H9 (cell line): Measurements from ENCODE around the gene TLE5. TPM values are rescaled to one million over a fixed set of nuclear protein-coding genes. Genes with fewer than 3 reads are reported as not detected.

Experiments
- DNase-seq: peaks from one replicate; pipeline ENCODE4 v3.0.0-alpha.2; 2017
- H2AFZ ChIP-seq: one replicate; pipeline ENCODE4 v1.6.1; 2013; ENCODE audit warnings: mild to moderate bottlenecking, low read length, control low read depth, moderate library complexity
- H2AK5ac ChIP-seq: 2 replicates; pipeline ENCODE4 v1.6.1; 2013; ENCODE audit warnings: low read length, control low read depth, mixed read lengths; ENCODE audit not compliant: insufficient read length
- H2BK120ac ChIP-seq: one replicate; pipeline ENCODE4 v1.6.1; 2013; ENCODE audit warnings: low read depth, mild to moderate bottlenecking, low read length, control low read depth, inconsistent platforms; ENCODE audit not compliant: poor library complexity, severe bottlenecking
- H2BK12ac ChIP-seq: 2 replicates; pipeline ENCODE4 v1.6.1; 2013; ENCODE audit warnings: low read length, control low read depth, mixed read lengths, low read depth; ENCODE audit not compliant: insufficient read length
- H2BK15ac ChIP-seq: 2 replicates; pipeline ENCODE4 v1.6.1; 2013; ENCODE audit warnings: low read depth, low read length, control low read depth
- H2BK20ac ChIP-seq: one replicate; pipeline ENCODE4 v1.6.1; 2013; ENCODE audit warnings: low read depth, mild to moderate bottlenecking, low read length, control low read depth, inconsistent platforms; ENCODE audit not compliant: poor library complexity, severe bottlenecking
- H2BK5ac ChIP-seq: 2 replicates; pipeline ENCODE4 v1.6.1; 2013; ENCODE audit warnings: low read length, control low read depth, mixed read lengths; ENCODE audit not compliant: insufficient read length
- H3K14ac ChIP-seq: 2 replicates; pipeline ENCODE4 v1.6.1; 2013; ENCODE audit warnings: low read length, control low read depth; ENCODE audit not compliant: insufficient read depth
- H3K18ac ChIP-seq: 2 replicates; pipeline ENCODE4 v1.6.1; 2013; ENCODE audit warnings: low read depth, mild to moderate bottlenecking, mixed read lengths, low read length, control low read depth; ENCODE audit not compliant: insufficient read length
- H3K23ac ChIP-seq: 2 replicates; pipeline ENCODE4 v1.6.1; 2013; ENCODE audit warnings: low read length, control low read depth, mixed read lengths, low read depth; ENCODE audit not compliant: insufficient read length
- H3K23me2 ChIP-seq: 2 replicates; pipeline ENCODE4 v1.6.1; 2013; ENCODE audit warnings: low read depth, mild to moderate bottlenecking, mixed read lengths, low read length, control low read depth; ENCODE audit not compliant: insufficient read length, poor library complexity, severe bottlenecking
- H3K27ac ChIP-seq: 2 replicates; pipeline ENCODE4 v1.5.1; 2013; ENCODE audit warnings: low read length, control low read depth, mixed read lengths, low read depth; ENCODE audit not compliant: insufficient read length
- H3K27me3 ChIP-seq: 2 replicates; pipeline ENCODE4 v1.6.1; 2013; ENCODE audit warnings: low read length, control low read depth, inconsistent platforms; ENCODE audit not compliant: insufficient read depth
- H3K4ac ChIP-seq: 2 replicates; pipeline ENCODE4 v1.6.1; 2013; ENCODE audit warnings: low read depth, mild to moderate bottlenecking, control low read depth, inconsistent platforms, low read length, moderate library complexity
- H3K4me1 ChIP-seq: 2 replicates; pipeline ENCODE4 v1.6.1; 2013; ENCODE audit warnings: low read length, control low read depth, inconsistent platforms; ENCODE audit not compliant: insufficient read depth
- H3K4me2 ChIP-seq: 2 replicates; pipeline ENCODE4 v1.6.1; 2013; ENCODE audit warnings: low read length, control low read depth, mixed read lengths; ENCODE audit not compliant: insufficient read length, insufficient read depth
- H3K56ac ChIP-seq: 2 replicates; pipeline ENCODE4 v1.6.1; 2013; ENCODE audit warnings: low read depth, mild to moderate bottlenecking, mixed read lengths, low read length, control low read depth; ENCODE audit not compliant: insufficient read length
- H3K79me1 ChIP-seq: 2 replicates; pipeline ENCODE4 v1.6.1; 2013; ENCODE audit warnings: low read depth, mild to moderate bottlenecking, moderate library complexity, low read length, control low read depth, inconsistent platforms; ENCODE audit not compliant: insufficient read depth, poor library complexity, severe bottlenecking
- H3K79me2 ChIP-seq: 2 replicates; pipeline ENCODE4 v1.6.1; 2013; ENCODE audit warnings: low read length, control low read depth, inconsistent platforms; ENCODE audit not compliant: insufficient read depth
- H3K9ac ChIP-seq: 2 replicates; pipeline ENCODE4 v1.6.1; 2013; ENCODE audit warnings: low read length, control low read depth, mixed read lengths; ENCODE audit not compliant: insufficient read length; ENCODE audit errors: extremely low read depth
- H3K9me3 ChIP-seq: one replicate; pipeline ENCODE4 v1.6.1; 2013; ENCODE audit warnings: low read depth, low read length, inconsistent platforms; ENCODE audit not compliant: control insufficient read depth
- H3T11ph ChIP-seq: one replicate; pipeline ENCODE4 v1.6.1; 2013; ENCODE audit warnings: mild to moderate bottlenecking, low read length, control low read depth, inconsistent platforms
- H4K20me1 ChIP-seq: one replicate; pipeline ENCODE4 v1.6.1; 2013; ENCODE audit not compliant: control insufficient read depth, insufficient read length, insufficient read depth
- H4K5ac ChIP-seq: 2 replicates; pipeline ENCODE4 v1.6.1; 2013; ENCODE audit warnings: low read depth, mild to moderate bottlenecking, mixed read lengths, low read length, control low read depth; ENCODE audit not compliant: insufficient read length
- H4K8ac ChIP-seq: replicated peaks from 2 replicates; pipeline ENCODE4 v1.6.1; 2013; ENCODE audit warnings: low read length, control low read depth, mixed read lengths, low read depth; ENCODE audit not compliant: insufficient read length
- H4K91ac ChIP-seq: 2 replicates; pipeline ENCODE4 v1.6.1; 2013; ENCODE audit warnings: low read depth, mild to moderate bottlenecking, moderate library complexity, mixed read lengths, low read length, control low read depth; ENCODE audit not compliant: insufficient read length
- H3K27ac Mint-ChIP-seq, 3 experiments: 2 replicates in 2 of 3; 3 replicates in 1 of 3; pipeline ENCODE4 v1.8.0; 2020 to 2021; ENCODE audit warnings: mixed read lengths in 3 of 3, mild to moderate bottlenecking in 1 of 3, moderate library complexity in 1 of 3
- H3K27me3 Mint-ChIP-seq: 2 replicates; pipeline ENCODE4 v1.8.0; 2021; ENCODE audit warnings: low read depth, mild to moderate bottlenecking, moderate library complexity, mixed read lengths
- H3K36me3 Mint-ChIP-seq, 3 experiments: 2 replicates in 2 of 3; 3 replicates in 1 of 3; pipeline ENCODE4 v1.8.0; 2020 to 2021; ENCODE audit warnings: low read depth in 3 of 3, mixed read lengths in 3 of 3; ENCODE audit not compliant: insufficient read depth in 1 of 3
- H3K4me1 Mint-ChIP-seq, 2 experiments: 2 replicates each; pipeline ENCODE4 v1.8.0; 2020; ENCODE audit warnings: mixed read lengths in 2 of 2
- H3K4me3 Mint-ChIP-seq, 2 experiments: 2 replicates in 1 of 2; 3 replicates in 1 of 2; pipeline ENCODE4 v1.8.0; 2020 to 2021; ENCODE audit warnings: mild to moderate bottlenecking in 2 of 2, mixed read lengths in 2 of 2, moderate library complexity in 1 of 2
- H3K9me3 Mint-ChIP-seq, 2 experiments: 2 replicates in 1 of 2; 3 replicates in 1 of 2; pipeline ENCODE4 v1.8.0; 2020; ENCODE audit warnings: mild to moderate bottlenecking in 2 of 2, mixed read lengths in 2 of 2, moderate library complexity in 1 of 2
- WGBS: extraction: QIAGEN DNeasy Blood & Tissue Kit; methylation state at CpG from one replicate; pipeline ENCODE4 v1.1.7; 2013; ENCODE audit warnings: missing lambda C conversion rate, low lambda C conversion rate, mixed read lengths; ENCODE audit not compliant: insufficient read length; ENCODE audit errors: extremely low coverage; 5-methylcytosine and 5-hydroxymethylcytosine counted together
- total RNA-seq: library from RNA; stranded (reverse); gene quantifications from 2 replicates; pipeline ENCODE4 v1.2.1, GENCODE V29; 2021
- TF ChIP-seq, protein P1 (sequence below): fragments of 200-600 bp; sonication (generic); conservative IDR thresholded peaks from 3 replicates; pipeline ENCODE4 v1.8.0; 2021; ENCODE audit warnings: antibody characterized with exemption, mild to moderate bottlenecking

Gene TLE5
- total RNA-seq, 1 experiment from 2014 or later: 221 TPM

DNA sequence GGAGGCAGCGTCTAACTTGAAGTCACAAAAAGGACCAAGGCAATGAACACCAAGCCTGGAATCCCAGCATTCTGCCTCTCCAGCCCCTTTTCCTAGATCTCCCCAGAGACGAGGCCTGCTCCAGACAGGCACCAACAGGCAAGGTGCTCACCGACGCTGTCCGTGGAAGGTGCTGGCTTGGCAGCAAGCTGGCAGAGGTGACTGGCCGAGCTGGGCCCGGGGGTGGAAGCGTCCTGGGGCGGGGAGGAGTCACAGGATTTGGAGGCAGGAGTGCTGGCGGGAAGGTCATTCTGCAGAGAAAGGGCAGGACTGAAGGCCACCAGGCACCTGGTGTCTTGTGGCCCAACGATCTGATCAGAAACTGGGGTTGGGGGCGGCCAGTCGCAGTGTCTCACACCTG lies 51.4 kb downstream of the TLE5 start:
- no peak overlapping the region for H2BK12ac ChIP-seq
- peaks cover 2% of the 10 kb centered on the region for H3K23me2 ChIP-seq
- H3K27me3 ChIP-seq: no peaks in the 10 kb centered on the region
- no peak overlapping the region for H3K27ac ChIP-seq
- no peaks in the 10 kb centered on the region for H4K20me1 ChIP-seq
- no peak overlapping the region for H2AK5ac ChIP-seq
- H3K79me1 ChIP-seq: no peaks in the 10 kb centered on the region
- H3K4me2 ChIP-seq: no peak overlapping the region
- no peak overlapping the region for H3T11ph ChIP-seq
- H3K14ac ChIP-seq: no peak overlapping the region
- H3K79me2 ChIP-seq: no peaks in the 10 kb centered on the region
- H3K4ac ChIP-seq: no peak overlapping the region
- DNase-seq: no peak
- H2BK120ac ChIP-seq: no peak overlapping the region
- no peaks in the 10 kb centered on the region for H3K4me1 ChIP-seq
- no peaks in the 10 kb centered on the region for H3K9me3 ChIP-seq
- TF ChIP-seq, protein P1, sequence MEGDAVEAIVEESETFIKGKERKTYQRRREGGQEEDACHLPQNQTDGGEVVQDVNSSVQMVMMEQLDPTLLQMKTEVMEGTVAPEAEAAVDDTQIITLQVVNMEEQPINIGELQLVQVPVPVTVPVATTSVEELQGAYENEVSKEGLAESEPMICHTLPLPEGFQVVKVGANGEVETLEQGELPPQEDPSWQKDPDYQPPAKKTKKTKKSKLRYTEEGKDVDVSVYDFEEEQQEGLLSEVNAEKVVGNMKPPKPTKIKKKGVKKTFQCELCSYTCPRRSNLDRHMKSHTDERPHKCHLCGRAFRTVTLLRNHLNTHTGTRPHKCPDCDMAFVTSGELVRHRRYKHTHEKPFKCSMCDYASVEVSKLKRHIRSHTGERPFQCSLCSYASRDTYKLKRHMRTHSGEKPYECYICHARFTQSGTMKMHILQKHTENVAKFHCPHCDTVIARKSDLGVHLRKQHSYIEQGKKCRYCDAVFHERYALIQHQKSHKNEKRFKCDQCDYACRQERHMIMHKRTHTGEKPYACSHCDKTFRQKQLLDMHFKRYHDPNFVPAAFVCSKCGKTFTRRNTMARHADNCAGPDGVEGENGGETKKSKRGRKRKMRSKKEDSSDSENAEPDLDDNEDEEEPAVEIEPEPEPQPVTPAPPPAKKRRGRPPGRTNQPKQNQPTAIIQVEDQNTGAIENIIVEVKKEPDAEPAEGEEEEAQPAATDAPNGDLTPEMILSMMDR: no peak
- Mint-ChIP-seq H3K27me3 (peaks cover 5% of the 10 kb centered on the region), H3K4me3 (no peak overlapping the region), H3K27ac (no peak overlapping the region), H3K9me3 (no peaks in the 10 kb centered on the region; a peak in 1 of 5 replicates), H3K36me3 (no peaks in the 10 kb centered on the region), H3K4me1 (peaks cover 3 to 20% of the 10 kb centered on the region in 2 experiments; a peak in 2 of 4 replicates)
- no peak overlapping the region for H3K56ac ChIP-seq
- H4K91ac ChIP-seq: no peak overlapping the region
- no peak overlapping the region for H3K23ac ChIP-seq
- H3K9ac ChIP-seq: no peak overlapping the region
- H2BK20ac ChIP-seq: no peak overlapping the region
- H2AFZ ChIP-seq: no peak overlapping the region
- H2BK5ac ChIP-seq: no peak overlapping the region
- no CpG with 5 or more reads among the region's 13 CpGs for WGBS
- no peak overlapping the region for H4K5ac ChIP-seq
- no peak overlapping the region for H3K18ac ChIP-seq
- no peak overlapping the region for H4K8ac ChIP-seq
- H2BK15ac ChIP-seq: no peak overlapping the region
